Measurements from ENCODE around the gene ARID3B. TPM values are rescaled to one million over a fixed set of nuclear protein-coding genes. Genes with fewer than 3 reads are reported as not detected.

The ARID3B gene
- total RNA-seq, 1 experiment from 2014 or later = 8.1 TPM

GRCh38 chr15:74548241-74548640 is 7.2 kb downstream of the ARID3B start:
- Histone ChIP-seq H4K20me1 (ENCODE audit: insufficient read depth) (peaks cover 22% of the 10 kb centered on the region), H2AFZ (ENCODE audit: low read depth, low read length, poor library complexity, severe bottlenecking) (no peak overlapping the region), H3K4me1 (ENCODE audit: control insufficient read depth in 1 of 2, insufficient read depth in 2 of 2, low read length in 2 of 2) (peaks cover 14 to 21% of the 10 kb centered on the region in 2 experiments), H3K79me2 (ENCODE audit: insufficient read depth, low read length) (peaks cover 9% of the 10 kb centered on the region; the same call in 1 of the 2 replicates), H3K4me3 (replicated peaks in 1 of 2; ENCODE audit: low read depth in 1 of 2, low read length in 2 of 2) (no peak overlapping the region), H3K27me3 (ENCODE audit: insufficient read depth, low read length) (peaks cover 7% of the 10 kb centered on the region; the same call in 1 of the 2 replicates), H3K36me3 (ENCODE audit: control insufficient read depth in 1 of 2, insufficient read depth in 2 of 2, low read length in 2 of 2) (no peaks in the 10 kb centered on the region; a peak in 1 of 4 replicates), H3K9me3 (ENCODE audit: control insufficient read depth in 1 of 2, insufficient read depth in 1 of 2, low read depth in 1 of 2, low read length in 2 of 2) (no peaks in the 10 kb centered on the region), H3K9me2 (ENCODE audit: insufficient read depth) (no peaks in the 10 kb centered on the region), H3K9ac (ENCODE audit: low read length) (no peak overlapping the region), H3K27ac (ENCODE audit: low read depth, low read length) (no peak overlapping the region), H3K4me2 (ENCODE audit: low read length) (no peak overlapping the region)
- intact Hi-C loops (cut with micrococcal nuclease) = no loop called here
- ChIA-PET RAD21 (ENCODE audit: low non-redundant PET in 1 of 2, low total read pairs in 2 of 2, uncharacterized antibody in 2 of 2, unreplicated experiment in 2 of 2) (no interaction called here), POLR2A (no interaction called here), CTCF (interaction anchor here (1.0 kb wide), 1 partner anchor 500 kb away, joined by 3 read pairs; no protein-coding TSS in a partner anchor)
- no TSS peak for BruUV-seq (replicated peaks)
- TF ChIP-seq EGR1 (IDR thresholded peaks at IDR 0.05; ENCODE audit: low read depth) (no peak), ELF1 (IDR thresholded peaks at IDR 0.05; ENCODE audit: borderline replicate concordance, low read depth) (no peak), SP1 (IDR thresholded peaks at IDR 0.05; ENCODE audit: low read depth) (no peak), MAX (IDR thresholded peaks at IDR 0.05) (no peak), ATF3 (IDR thresholded peaks at IDR 0.05) (no peak), EZH2phosphoT487 (IDR thresholded peaks at IDR 0.05; ENCODE audit: borderline replicate concordance) (no peak), ZFX (IDR thresholded peaks at IDR 0.05) (no peak), ZBTB33 (IDR thresholded peaks at IDR 0.05; ENCODE audit: extremely low read depth, insufficient replicate concordance, low read length) (no peak), YY1 (IDR thresholded peaks at IDR 0.05; ENCODE audit: extremely low read depth, insufficient replicate concordance, low read depth, low read length) (no peak)
- ATAC-seq = no peak
- DNase-seq (ENCODE audit: low read depth, low spot score) = no peak
